ENCODE measurements around the gene PLEKHA7.

- TF ChIP-seq CTCF (conservative IDR thresholded peaks at IDR 0.05; ENCODE audit: low read depth, low read length) (no peak), EZH2 (IDR thresholded peaks at IDR 0.05; ENCODE audit: borderline replicate concordance, low read depth, low read length, poor library complexity, severe bottlenecking) (no peak)
Observed at GRCh38 chr11:16874275-16874975, 139.8 kb downstream of the PLEKHA7 start.
